Left ventricle myocardium inferior (tissue), 1 donor: ENCODE data around the gene NDE1. TPM values are rescaled to one million over a fixed set of nuclear protein-coding genes. Genes with fewer than 3 reads are reported as not detected.

Experiments used
- DNase-seq: peaks from one replicate; pipeline ENCODE4 v3.0.0-alpha.2; 2020
- H3K27ac ChIP-seq: fragments of 200-600 bp; replicated peaks from 2 replicates; pipeline ENCODE4 v1.8.0; 2021
- H3K27me3 ChIP-seq: fragments of 200-600 bp; 2 replicates; pipeline ENCODE4 v1.8.0; 2021; ENCODE audit warnings: low read depth
- H3K36me3 ChIP-seq: fragments of 200-600 bp; 2 replicates; pipeline ENCODE4 v1.8.0; 2021
- H3K4me1 ChIP-seq: fragments of 200-600 bp; 2 replicates; pipeline ENCODE4 v1.8.0; 2021
- H3K4me3 ChIP-seq: fragments of 200-600 bp; 2 replicates; pipeline ENCODE4 v1.8.0; 2021; ENCODE audit warnings: mild to moderate bottlenecking, moderate library complexity
- H3K9me3 ChIP-seq: fragments of 200-600 bp; replicated peaks from 2 replicates; pipeline ENCODE4 v1.8.0; 2021
- intact Hi-C: fragments of 100-400 bp; cut with micrococcal nuclease; formaldehyde crosslinking; loops from one replicate; pipeline ENCODE4 v1.11.0; 2022
- total RNA-seq: library from RNA; stranded (reverse); fragmentation: NEBNext Ultra II Directional; extraction: Animal tissue kit (Norgen Biotek cat#: 25700); gene quantifications from one replicate; pipeline ENCODE4 v1.2.1, GENCODE V29; 2021
- TF ChIP-seq, protein P1 (sequence below): fragments of 200-600 bp; IDR thresholded peaks from 2 replicates; pipeline ENCODE4 v1.8.0; 2021; ENCODE audit warnings: antibody characterized with exemption, mild to moderate bottlenecking, borderline replicate concordance
- donor health status: DM: no; HTN: yes; CAD: no; lungs with severe emphysema.

NDE1 gene
- total RNA-seq, 1 donor from 2014 or later: 16.3 TPM

GRCh38 chr16:15757630-15758251, 107.7 kb downstream of the NDE1 start:
- Histone ChIP-seq H3K9me3 (no peaks in the 10 kb centered on the region), H3K36me3 (no peaks in the 10 kb centered on the region), H3K4me1 (no peaks in the 10 kb centered on the region), H3K4me3 (no peak overlapping the region), H3K27me3 (peaks cover 33% of the 10 kb centered on the region), H3K27ac (no peak overlapping the region)
- intact Hi-C loops: no loop called here
- DNase-seq: no peak
- TF ChIP-seq, protein P1, sequence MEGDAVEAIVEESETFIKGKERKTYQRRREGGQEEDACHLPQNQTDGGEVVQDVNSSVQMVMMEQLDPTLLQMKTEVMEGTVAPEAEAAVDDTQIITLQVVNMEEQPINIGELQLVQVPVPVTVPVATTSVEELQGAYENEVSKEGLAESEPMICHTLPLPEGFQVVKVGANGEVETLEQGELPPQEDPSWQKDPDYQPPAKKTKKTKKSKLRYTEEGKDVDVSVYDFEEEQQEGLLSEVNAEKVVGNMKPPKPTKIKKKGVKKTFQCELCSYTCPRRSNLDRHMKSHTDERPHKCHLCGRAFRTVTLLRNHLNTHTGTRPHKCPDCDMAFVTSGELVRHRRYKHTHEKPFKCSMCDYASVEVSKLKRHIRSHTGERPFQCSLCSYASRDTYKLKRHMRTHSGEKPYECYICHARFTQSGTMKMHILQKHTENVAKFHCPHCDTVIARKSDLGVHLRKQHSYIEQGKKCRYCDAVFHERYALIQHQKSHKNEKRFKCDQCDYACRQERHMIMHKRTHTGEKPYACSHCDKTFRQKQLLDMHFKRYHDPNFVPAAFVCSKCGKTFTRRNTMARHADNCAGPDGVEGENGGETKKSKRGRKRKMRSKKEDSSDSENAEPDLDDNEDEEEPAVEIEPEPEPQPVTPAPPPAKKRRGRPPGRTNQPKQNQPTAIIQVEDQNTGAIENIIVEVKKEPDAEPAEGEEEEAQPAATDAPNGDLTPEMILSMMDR: no peak

DNA sequence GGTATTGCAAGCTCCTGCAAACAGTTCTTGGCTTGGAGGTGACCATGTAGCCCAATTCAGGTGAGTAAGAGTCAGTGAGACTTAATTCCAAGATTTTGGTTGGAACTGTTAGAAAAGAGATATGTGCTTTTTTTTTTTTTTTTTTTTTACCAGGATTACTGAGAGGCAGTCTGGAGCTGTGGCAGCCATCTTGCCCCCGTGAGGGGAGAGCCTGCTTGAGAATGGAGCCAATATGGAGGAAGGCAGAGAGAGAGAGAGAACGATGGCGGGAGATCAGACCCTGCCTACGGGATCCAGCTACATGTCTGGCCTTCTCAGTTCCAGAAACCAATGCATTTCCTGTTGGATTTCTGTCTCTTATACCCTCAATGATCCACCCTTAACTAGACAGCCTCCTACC, 109.0 kb downstream of the NDE1 start:
- intact Hi-C loops: no loop called here
- DNase-seq: no peak
- Histone ChIP-seq H3K27ac (no peak overlapping the region), H3K9me3 (no peaks in the 10 kb centered on the region), H3K36me3 (no peaks in the 10 kb centered on the region), H3K4me1 (no peaks in the 10 kb centered on the region), H3K27me3 (peaks cover 42% of the 10 kb centered on the region), H3K4me3 (no peak overlapping the region)
- TF ChIP-seq, protein P1: no peak

DNA sequence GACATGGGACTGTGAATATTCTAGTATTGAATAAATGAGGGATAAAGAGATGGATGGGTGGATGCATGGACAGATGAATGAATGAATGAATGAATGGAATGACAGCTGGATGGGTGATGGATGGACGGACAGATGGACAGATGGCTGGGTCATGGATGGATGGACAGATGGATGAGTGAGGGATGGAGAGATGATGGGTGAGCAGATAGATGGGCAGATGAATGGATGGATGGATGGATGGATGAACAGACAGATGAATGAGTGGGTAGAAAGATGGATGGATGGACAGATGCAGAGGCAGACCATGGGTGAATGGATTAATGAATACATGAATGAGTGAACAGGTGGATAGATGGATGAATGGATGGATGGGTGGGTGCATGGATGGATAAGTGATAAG, 110.1 kb downstream of the NDE1 start:
- H3K36me3 ChIP-seq: no peaks in the 10 kb centered on the region
- H3K27me3 ChIP-seq: peaks cover 42% of the 10 kb centered on the region
- intact Hi-C loops: no loop called here
- no peaks in the 10 kb centered on the region for H3K4me1 ChIP-seq
- no peak overlapping the region for H3K27ac ChIP-seq
- TF ChIP-seq, protein P1: no peak
- H3K9me3 ChIP-seq: no peaks in the 10 kb centered on the region
- H3K4me3 ChIP-seq: no peak overlapping the region
- no peak for DNase-seq

DNA sequence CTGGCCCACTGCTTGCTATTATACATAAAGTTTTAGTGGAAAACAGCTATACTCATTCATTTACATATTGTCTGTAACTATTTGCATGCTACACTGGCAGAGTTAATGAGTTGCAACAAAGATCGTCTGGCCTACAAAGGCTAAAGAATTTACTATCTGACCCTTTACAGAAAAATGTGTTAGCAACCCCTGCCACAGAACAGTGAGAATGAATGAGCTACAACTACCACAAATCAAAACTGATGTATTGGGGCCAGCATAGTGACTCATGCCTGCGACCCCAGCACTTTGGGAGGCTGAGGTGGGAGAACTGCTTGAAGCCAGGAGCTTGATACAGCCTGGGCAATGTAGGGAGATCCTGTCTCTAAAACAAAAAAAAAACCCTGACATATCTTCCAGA, 114.1 kb downstream of the NDE1 start:
- TF ChIP-seq, protein P1: no peak
- intact Hi-C loops: no loop called here
- no peaks in the 10 kb centered on the region for H3K36me3 ChIP-seq
- no peak overlapping the region for H3K27ac ChIP-seq
- peaks cover 20% of the 10 kb centered on the region for H3K27me3 ChIP-seq
- H3K4me1 ChIP-seq: no peaks in the 10 kb centered on the region
- H3K4me3 ChIP-seq: no peak overlapping the region
- no peak for DNase-seq
- H3K9me3 ChIP-seq: peaks cover 6% of the 10 kb centered on the region

DNA sequence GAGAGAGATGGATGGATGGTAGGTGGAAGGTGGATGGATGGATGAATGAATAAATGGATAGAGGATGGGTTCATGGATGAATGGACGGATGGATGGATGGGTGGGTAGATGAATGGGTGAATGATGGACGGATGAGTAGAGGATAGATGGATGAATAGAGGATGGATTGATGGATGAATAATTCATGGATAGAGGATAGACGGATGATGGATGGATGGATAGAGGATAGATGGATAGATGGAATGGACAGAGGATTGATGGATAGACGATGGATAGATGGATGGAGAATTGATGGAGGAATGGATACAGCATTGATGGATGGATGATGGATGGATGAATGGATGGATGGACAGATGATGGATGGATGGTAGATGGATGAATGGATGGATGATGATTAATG, 115.1 kb downstream of the NDE1 start:
- no peaks in the 10 kb centered on the region for H3K36me3 ChIP-seq

More for the DNA sequence above, 115.1 kb downstream of the NDE1 start:
- intact Hi-C loops: loop anchor here (5.0 kb wide), 1 partner anchor 62 kb away; no protein-coding TSS in a partner anchor
- Histone ChIP-seq H3K27me3 (peaks cover 24% of the 10 kb centered on the region), H3K9me3 (peaks cover 6% of the 10 kb centered on the region), H3K27ac (no peak overlapping the region), H3K4me3 (no peak overlapping the region), H3K4me1 (peaks cover 5% of the 10 kb centered on the region)
- no peak for DNase-seq
- TF ChIP-seq, protein P1: no peak
